Activated effector memory CD4-positive, alpha-beta T cell treated with Interleukin-2 at 50 U/mL for 16 hours (primary cell): ENCODE data around the gene CIB2.
A peak's percentile ranks its signal among the peaks of the same experiment; 100 is the strongest.
"Not testable (repeated sequence)": the region's sequence is repeated elsewhere in the genome, so short reads cannot be mapped to it uniquely, and the experiment has no call there.

ENCODE experiments used
- DNase-seq: peaks from one replicate; pipeline ENCODE4 v3.0.0-alpha.2; 2020

The CIB2 gene

DNA sequence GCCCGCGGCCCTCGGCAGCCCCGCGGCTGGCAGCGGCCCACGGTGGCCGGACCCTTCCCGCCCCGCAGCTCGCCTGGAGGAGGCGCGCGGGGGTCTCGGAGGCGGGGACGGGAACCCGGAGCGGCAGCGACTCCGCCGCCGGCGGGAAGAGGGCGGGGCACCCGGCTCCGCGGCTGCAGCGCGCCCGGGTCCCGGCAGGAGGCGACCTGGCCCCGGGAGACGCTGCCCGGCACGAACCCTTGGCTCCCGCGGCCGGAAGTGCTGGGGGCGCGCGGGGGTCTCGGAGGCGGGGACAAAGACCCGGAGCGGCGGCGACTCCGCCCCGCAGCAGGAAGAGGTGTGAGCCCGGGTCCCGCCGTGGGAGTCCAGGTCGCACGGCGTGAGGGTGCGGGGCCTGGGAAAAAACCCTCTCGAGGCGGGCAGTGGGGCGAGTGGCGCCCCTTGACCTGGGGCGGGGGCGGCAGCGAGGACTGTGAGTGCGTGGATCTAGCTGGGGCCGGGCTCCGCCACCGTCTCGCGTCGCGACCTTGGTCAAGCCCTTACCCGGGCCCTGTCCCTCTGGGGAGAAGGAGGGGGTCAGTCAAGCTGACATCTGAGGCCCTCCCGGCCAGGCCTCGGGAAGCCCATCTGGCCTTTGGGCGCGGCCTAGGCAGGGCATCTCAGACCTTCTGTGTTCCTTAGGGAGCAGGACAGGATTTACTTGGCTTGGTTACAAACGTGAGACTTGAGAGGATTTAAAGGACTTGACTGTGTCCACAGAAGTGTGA is at the start of gene CIB2:
Gene CIB2, minus strand, starts transcription at position 151 of the 767 bp plus-strand sequence. CDS start 230 bp downstream, outside the sequence.
- peak; percentile 69 for DNase-seq

DNA sequence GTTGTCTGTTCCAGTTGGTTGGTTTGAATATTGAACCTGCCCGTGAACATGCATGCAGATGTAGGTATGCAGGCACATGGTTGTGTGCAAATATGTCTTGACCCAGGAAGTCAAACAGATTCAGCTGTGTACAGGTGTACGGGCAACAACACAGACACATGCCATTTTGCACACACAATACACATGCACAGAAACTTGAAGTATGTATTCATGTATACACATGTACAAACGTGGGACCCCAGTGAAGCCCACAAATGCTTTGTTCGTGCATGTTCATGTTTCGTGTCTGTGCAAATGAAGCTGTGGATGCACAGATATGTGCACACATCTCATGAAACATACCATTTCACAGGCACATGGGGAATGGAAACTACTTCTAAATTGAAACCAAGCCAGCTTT is 48.7 kb upstream of the CIB2 start:
- DNase-seq, result no peak

DNA sequence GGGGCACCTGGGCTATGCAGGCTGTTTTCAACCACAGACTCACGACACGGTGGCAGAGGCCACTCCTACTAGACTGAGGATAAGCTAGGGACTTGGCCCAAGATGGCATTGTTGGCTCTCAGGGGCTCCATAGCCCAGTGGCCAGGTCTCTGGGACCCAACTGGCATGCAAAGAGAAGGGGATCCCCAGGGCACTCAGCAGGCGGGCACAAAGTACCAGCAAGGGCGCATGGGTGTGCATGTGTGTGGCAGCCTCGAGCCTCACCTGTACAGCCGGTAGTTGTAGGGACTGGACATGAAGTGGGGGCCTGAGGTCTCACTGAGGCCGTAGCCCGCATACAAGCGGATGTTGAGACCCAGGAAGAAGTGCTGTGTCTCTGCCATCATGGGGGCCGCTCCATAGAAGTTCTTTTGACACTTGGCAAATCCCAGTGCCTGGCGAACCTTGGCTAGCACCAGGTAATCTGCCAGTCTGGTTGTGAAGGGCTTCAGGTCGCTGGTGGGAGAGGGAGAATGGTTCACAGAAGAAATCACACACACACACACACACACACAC is 48.1 kb upstream of the CIB2 start:
- DNase-seq, result no peak

DNA sequence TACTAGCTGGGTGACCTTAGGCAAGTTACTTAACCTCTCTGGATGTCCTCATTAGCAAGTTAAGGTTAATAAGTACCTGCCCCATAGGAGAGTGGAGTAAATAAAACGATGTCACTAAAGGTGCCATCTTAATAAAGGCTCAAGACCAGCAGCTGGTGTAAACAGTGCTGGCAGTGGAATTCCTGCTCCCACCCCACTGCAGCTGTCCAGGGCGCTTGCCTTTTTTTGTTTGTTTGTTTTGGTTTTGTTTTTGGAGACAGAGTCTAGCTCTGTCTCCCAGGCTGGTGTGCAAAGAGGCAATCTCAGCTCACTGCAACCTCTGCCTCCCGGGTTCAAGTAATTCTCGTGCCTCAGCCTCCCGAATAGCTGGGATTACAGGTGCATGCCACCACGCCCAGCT is 46.8 kb upstream of the CIB2 start:
- DNase-seq, result no peak

DNA sequence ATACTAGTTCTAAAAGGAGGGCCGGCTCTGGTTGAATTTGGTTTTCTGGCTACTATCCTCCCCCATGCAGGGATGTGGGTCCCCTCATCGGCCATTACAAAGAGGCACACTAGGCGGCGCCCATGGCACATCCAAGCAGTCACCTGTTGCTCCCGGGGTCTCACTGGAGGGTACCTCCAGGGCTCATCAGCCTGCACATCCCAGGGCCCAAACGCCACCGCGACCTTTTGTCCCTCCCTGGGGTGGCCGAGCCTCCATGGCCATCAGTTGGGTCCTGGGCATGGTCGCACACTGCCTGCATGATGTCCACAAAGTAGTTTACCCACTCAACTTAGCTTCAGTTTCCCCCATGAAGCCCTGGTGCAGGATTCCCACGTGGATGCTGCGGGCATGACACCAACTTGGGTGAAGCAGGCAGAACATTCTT is 46.2 kb upstream of the CIB2 start:
- no peak for DNase-seq

DNA sequence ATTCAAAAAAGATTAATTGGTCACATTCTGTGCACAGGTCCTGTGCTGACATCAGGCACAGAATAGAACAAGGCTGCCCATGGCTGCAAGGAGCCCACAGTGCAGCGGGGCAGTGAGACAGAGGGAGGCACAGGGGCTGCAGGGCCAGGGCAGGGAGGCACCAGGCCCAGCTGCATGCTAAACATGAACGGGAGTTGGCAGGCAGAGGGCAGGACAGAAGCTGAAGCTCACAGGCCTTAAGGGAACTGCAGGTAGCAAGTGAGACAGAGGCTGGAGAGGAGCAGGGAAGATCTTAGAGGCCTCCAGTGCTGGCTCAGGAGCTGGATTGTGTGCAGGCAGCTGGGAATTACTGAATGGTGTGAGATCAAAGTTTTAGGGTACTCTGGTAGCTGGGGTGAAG is 44.1 kb upstream of the CIB2 start:
- no peak for DNase-seq

DNA sequence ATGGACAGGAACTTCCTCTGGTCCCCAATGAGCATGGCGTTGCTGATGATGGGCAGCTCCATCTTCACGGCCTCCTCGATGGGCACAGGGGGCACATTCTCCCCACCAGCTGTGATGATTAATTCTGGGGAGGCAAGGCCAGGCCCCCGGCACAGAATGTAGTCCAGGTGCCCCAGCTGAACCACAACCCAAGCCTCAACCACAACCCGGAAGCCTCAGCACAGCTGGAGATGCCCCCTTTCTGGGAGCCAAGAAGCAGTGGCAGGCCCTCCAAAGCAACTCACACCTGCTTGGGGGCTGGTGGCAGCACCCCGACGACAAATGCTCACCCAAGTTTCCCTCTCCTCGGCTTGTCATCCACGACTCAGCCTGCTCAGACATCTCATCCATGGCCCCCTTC is 43.2 kb upstream of the CIB2 start:
- no peak for DNase-seq

DNA sequence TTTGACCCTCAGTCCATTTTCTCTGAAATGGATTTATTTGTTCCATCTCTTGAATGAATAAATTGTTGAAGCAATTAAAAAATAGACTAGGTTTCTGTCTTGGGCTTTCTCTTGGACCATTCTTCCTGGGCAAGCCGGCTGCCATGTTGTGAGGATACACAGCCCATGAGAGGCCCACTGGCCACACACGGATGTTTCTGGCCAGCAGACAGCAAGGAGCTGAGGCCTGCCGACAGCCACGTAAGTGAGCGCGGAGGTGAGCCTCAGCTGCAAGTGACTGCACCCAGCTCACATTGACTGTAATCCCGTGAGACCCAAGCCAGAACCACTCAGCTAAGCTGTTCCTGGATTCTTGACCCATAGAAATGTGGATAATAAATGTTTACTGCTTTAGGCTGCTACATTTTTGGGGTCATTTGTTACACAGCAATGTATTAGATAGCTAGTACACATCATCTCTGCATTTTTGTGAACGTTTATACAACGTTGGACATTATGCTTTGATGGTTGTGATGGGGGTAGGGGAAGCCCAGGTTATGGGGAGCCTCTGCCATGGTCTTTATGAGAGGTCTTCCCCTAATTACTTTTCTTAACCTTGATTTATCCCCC is 40.7 kb upstream of the CIB2 start:
- no peak for DNase-seq

DNA sequence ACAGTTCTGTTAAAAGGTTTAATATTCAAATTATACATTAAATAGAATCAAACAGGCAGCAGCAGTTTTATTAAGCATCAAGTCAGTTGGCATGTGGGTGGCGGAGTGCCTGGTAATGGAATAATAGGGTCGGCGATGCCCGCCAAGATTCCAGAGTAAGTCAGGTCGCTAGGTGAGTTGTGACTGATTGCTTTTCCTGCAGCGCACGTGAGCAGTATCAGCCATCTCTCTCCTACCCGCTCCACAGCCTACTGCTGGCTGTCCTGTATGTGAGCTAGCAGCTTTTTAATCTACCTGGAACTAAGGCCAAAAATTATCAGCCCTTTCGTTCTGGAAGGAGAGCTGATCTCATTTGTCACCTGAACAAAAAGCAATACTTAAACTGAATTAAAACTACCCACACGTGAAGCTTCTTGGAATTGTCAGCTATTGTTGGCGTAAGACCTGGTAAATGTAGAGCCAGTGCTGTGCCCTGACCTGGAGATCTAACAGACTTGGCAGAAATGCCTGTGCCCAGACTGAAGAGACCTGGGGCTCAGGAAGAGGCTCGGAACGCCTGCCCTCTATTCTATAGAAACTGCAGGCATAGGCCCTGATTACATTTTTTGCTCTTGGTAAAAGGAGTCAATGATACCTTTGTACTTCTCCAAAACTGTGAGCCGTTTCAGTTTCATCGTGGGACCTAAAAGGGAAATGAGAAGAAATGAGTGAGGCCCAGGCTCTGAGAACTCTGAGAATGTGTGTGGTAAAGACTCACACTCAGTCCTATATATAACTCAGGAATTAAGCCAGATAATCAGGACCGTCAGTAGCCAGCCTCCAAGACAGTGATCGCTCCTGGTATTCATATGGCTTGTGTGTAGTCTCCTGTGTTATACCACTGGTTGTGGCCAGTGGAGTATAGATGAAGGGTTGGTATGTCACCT is 39.9 kb upstream of the CIB2 start:
- no peak for DNase-seq

DNA sequence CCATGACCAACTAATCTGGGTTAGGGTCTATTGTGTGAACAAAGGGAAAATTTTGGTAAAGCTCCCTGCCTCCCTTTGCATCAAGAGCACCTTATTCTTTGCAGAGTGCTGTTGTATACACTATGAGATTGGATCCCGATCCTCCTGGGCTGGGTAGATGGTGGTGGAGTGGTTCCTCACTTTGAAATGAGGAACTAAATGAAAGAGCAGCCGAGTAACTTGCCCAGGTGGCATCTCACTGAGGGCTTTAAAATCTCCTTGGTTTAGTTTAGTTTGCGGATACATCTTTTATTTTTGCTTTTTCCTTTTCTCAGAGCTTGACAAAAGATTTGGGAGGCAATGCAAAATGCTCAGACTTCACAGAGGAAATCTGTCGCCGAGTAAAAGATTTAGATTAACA is 37.4 kb upstream of the CIB2 start:
- DNase-seq, result no peak

DNA sequence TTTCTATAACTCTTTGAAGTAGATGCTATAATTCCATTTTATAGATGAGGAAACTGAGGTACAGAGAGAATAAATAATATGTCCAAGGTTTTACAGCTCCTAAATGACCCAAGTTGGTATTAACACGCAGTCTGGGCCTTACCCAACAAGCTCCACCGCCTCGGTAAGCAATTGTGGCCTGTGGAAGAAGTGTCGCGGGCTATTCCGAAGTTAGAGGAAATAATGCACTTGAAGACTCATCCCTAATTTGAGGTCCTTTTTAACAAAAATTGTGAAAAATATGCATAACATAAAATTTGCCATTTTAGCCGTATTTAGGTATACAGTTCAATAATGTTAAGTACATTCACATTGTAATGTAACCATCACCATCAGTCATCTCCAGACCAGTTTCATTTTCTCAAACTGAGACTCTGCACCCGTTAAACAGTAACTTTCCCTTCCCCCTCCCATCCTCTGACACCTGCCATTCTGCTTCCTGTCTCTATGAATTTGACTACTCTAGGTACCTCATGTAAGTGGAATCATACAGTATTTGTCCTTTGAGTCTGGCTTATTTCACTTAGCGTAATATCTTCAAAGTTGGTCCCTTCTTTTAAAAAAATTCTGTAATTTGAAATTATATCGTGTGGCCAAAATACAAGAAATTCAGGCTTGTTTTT is 36.1 kb upstream of the CIB2 start:
- DNase-seq, result no peak

DNA sequence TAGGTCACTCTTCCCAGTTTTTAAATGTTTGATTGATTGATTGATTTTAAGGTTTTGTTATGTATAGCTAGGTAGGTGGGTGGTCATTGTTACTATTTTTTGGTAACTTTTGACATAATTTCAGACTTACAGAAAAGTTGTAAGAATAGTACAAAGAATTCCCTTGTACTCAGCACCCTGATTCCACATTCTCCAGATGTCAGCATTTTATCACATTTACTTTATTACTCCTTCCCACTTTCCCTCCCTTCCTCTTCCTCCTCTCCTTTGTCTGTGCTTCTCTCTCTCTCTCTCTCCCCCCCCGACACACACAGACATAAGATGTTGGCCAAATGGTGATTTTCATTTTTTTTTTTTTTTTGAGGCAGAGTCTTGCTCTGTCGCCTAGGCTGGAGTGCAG is 32.8 kb upstream of the CIB2 start:
- DNase-seq, result no peak

DNA sequence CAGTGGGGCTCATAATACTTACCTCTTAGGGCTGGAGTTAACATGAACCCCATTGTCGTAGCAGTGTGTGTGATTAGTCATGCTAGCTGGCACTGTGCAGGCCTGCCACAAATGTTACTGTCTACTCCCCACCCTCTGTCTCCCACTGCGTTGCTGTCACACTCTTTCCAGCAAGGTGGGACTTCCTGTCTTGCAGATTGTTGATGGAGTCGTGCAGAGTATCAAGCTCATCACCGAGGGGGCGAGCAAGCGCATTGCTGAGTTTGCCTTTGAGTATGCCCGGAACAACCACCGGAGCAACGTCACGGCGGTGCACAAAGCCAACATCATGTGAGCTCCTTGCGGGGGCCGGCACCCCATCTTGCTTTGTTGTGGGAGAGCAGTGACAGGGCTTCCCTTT is 30.8 kb upstream of the CIB2 start:
- no peak for DNase-seq

DNA sequence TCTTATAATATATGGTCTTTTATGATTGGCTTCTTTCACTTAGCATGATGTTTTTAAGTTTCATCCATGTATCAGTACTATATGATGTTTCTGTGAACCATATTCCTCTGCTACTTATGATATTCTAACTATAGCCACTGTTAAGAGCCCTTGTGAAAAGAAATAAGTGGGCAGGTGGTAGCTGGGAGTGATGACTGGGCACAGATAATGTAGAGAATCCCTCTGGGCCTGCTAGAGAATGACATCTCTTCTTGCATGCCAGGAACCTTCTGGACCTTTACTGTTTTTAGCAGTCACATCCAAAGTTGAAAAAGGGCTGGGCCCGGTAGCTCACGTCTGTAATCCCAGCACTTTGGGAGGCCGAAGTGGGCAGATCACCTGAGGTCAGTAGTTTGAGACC is 28.1 kb upstream of the CIB2 start:
- DNase-seq, result no peak

DNA sequence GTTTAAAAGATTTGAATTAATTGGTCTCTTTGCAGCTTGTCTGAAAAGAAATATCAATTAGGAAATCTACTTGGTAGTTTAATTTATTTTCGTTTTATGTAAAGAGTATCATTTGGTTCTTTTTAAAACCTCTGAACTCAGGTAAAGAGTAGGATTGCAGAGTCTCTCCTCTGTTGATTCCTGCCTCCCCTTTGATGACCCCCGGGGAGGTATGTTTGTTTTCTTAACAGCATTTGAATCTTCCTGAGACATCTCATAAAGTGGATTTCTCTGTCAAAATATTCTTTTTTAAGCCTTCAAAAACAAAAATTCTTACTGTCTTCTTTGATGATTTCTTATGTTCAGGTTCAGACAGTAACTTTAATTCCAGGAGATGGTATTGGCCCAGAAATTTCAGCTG is 26.0 kb upstream of the CIB2 start:
- no peak for DNase-seq

DNA sequence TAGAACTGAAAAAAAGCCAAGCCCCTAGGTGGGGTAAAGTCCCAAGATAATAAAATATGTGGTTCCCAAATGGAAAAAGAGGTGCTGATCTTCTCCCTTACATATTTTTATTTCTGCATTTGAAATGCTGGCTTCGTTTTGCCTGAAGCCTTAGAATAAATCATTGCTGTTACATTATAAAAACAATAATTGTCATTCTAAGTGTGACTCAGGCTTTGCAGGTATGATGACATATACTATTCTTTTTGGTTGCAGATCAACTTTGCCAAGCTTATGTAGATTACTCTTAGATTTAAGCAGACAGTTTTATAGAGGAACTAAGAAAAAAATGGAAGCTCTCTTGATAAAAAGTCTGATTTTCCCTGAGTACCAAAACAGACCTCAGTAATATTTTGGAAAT is 25.4 kb upstream of the CIB2 start:
- DNase-seq, result no peak

DNA sequence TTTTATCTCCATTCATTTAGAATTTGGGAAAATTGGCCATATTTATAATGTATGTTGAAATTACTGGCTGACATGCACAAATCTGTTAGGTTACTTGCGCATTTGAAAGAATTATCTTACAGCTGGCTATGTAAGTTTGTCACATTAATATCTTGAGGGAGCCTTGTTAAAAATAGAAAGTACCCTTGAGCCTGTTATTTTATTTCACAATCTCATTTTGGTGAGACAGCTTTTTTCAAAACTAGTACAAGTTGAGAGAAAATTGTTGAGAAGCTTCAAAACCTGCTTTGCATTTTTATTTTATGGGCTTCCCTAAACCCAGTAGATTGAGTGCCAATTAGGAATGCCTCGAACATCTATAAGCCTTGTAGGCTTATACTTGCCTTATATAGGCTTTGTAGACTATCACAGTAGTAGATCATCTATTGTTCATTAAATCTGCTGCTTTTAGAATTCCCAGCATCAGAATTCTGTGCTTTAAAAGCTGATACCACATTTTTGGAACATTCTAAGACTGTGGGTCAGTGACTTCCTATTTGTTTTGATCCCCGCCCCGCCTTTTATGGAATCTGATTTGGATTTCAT is 24.2 kb upstream of the CIB2 start:
- no peak for DNase-seq

DNA sequence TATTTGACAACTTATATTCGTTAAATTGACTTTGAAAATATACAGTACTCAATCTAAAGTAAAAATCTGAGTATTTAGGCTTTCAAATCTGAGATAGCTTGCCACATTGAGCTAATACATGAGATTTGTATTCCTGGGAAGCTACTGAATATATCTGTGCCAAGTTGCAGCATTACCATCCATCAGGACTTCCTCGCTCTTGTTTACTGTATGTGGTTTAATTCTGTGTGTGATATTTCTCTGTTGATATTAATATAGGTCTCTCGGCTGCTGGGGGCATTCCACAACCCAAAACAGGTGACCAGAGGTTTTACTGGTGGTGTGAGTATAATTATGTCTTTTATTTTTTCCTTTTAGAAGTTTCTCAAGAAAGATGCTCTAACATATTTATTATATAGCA is 23.7 kb upstream of the CIB2 start:
- DNase-seq, result no peak

DNA sequence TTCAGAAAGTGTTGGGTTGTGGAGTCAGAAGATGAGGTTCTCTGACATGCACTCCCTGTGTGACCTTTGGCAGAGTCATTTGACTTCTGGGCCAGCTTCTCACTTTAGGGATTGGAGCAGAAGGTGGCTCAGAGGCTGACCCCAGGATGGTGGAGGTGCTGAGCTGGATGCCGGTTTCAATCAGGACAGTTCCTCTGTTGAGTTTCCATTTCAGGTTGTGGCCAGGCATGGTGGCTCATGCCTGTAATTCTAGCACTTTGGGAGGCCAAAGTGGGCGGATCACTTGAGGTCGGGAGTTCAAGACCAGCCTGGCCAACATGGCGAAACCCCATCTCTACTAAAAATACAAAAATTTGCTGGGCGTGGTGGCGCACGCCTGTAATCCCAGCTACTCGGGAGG is 19.8 kb upstream of the CIB2 start:
- DNase-seq, result not testable (repeated sequence)

DNA sequence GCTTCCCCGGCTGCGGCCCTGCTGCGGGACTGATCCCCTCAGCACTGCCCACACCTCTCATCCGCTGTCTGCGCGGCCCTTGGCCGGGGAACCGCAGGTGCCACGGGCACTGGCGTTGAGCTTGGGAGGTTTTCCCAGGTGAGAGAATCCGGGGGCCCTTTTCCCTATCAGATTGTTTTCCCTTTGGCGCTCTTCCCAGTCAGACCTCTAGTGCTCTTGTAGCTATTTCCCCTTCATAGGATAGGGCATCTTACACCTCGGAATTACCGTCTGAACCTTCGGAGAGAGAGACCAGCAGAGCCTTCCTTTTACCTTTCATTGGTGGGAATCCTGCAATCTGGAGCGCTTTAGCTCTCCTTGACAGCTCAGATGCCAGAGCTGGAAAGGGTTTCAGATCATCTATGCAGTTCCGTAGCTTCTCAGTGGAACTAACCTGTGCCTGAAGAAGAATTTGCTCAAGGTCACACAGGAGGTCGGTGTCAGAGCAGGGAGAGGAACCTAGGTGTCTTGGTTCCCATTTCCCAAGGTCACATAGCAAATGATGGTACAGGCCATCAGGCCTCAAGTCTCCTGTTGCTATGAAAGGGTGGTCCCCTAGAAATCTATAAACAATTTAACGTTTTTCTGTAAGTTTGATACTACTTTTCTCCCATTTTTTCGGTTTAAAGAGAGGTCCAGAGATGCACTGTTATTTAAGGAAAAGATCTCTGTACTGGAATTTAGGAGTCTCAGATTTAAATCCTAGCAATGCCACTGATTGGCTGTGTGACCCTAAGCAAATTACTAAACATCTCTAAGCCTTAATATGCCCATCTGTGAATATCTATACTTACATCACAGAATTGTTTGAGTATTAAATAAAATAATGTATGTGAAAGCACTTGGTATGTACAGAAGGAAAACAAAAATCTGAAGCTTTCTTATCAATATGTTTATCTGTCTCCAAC is 18.8 kb upstream of the CIB2 start:
- DNase-seq, result no peak
